GM12878 (cell line): ENCODE data around the gene EPHA10. TPM values are rescaled to one million over a fixed set of nuclear protein-coding genes. Genes with fewer than 3 reads are reported as not detected.
"Not testable (repeated sequence)": the region's sequence is repeated elsewhere in the genome, so short reads cannot be mapped to it uniquely, and the experiment has no call there.

Source experiments
- ATAC-seq: fragments of 200-7000 bp; cut with Tn5 transposase; 3 replicates; pipeline ENCODE4 v1.9.1; 2020; ENCODE audit warnings: mild to moderate bottlenecking, moderate library complexity
- BruUV-seq: library from RNA; stranded (reverse); fragments of 400-500 nt; replicated peaks from 2 replicates; lab custom pipeline; 2021; lab: Mats Ljungman, UMichigan
- CTCF ChIA-PET: fragments of 300-600 bp; sonication (Branson Sonifier 250); formaldehyde crosslinking; extraction: SDS; loops from one replicate; lab custom pipeline; 2021; ENCODE audit warnings: inconsistent platforms; lab: Yijun Ruan, JAX
- POLR2A ChIA-PET: fragments of 350-600 bp; formaldehyde crosslinking; extraction: SDS; loops from one replicate; lab custom pipeline; 2021; ENCODE audit warnings: inconsistent platforms; lab: Charles Lee
- RAD21 ChIA-PET: fragments of 300-600 bp; sonication (Branson Sonifier 250); formaldehyde crosslinking; loops from one replicate; lab custom pipeline; 2023; ENCODE audit warnings: antibody characterized with exemption; ENCODE audit not compliant: unreplicated experiment; lab: Charles Lee
- SMC1A ChIA-PET: fragments of 300-600 bp; sonication (Branson Sonifier 250); formaldehyde crosslinking; loops from one replicate; lab custom pipeline; 2023; ENCODE audit not compliant: unreplicated experiment, uncharacterized antibody; lab: Charles Lee
- DNase-seq: peaks from one replicate; pipeline ENCODE4 v3.0.0-alpha.2; 2011; ENCODE audit warnings: low read depth, low spot score
- FAIRE-seq: peaks from 3 replicates; lab custom pipeline; 2011; peaks lifted over from hg19 to GRCh38; lab: Jason Lieb, UNC
- H2AFZ ChIP-seq: 2 replicates; pipeline ENCODE4 v1.6.0; 2011; ENCODE audit warnings: low read depth, low read length, control low read depth; ENCODE audit not compliant: control insufficient read depth
- H3K27ac ChIP-seq: 2 replicates; pipeline ENCODE4 v1.5.1; 2011; ENCODE audit warnings: control low read depth; ENCODE audit not compliant: control insufficient read depth, insufficient read depth
- H3K27me3 ChIP-seq, 2 experiments: replicated peaks in 1 of 2; 2 replicates each; pipeline versions ENCODE4 v1.6.0 to v1.6.1; 2011; ENCODE audit warnings: low read length in 1 of 2; ENCODE audit not compliant: control insufficient read depth in 2 of 2, insufficient read depth in 2 of 2
- H3K36me3 ChIP-seq, 2 experiments: 2 replicates each; pipeline ENCODE4 v1.5.1; 2011; ENCODE audit warnings: low read length in 1 of 2; ENCODE audit not compliant: control insufficient read depth in 2 of 2, insufficient read depth in 2 of 2
- H3K4me1 ChIP-seq: 2 replicates; pipeline ENCODE4 v1.6.1; 2011; ENCODE audit warnings: mild to moderate bottlenecking, low read length, moderate library complexity, mixed read lengths; ENCODE audit not compliant: control insufficient read depth, insufficient read depth
- H3K4me2 ChIP-seq: 2 replicates; pipeline ENCODE4 v1.6.0; 2011; ENCODE audit warnings: control low read depth; ENCODE audit not compliant: control insufficient read depth, insufficient read depth
- H3K4me3 ChIP-seq: fragments of 200-600 bp; sonication (generic); 2 replicates; pipeline ENCODE4 v1.5.1; 2016
- H3K79me2 ChIP-seq: 2 replicates; pipeline ENCODE4 v1.6.0; 2011; ENCODE audit warnings: low read length; ENCODE audit not compliant: control insufficient read depth, insufficient read depth
- H3K9ac ChIP-seq: 2 replicates; pipeline ENCODE4 v1.8.0; 2011; ENCODE audit warnings: low read length, control low read depth, mixed read lengths; ENCODE audit not compliant: control insufficient read depth, insufficient read depth
- H3K9me3 ChIP-seq: replicated peaks from 3 replicates; pipeline ENCODE4 v1.5.1; 2011; ENCODE audit warnings: mild to moderate bottlenecking, low read length; ENCODE audit not compliant: control insufficient read depth, insufficient read depth
- H4K20me1 ChIP-seq: 2 replicates; pipeline ENCODE4 v1.6.0; 2011; ENCODE audit not compliant: control insufficient read depth, insufficient read depth
- CUX1 ChIP-seq: IDR thresholded peaks from 2 replicates; pipeline ENCODE4 v1.6.1; 2012; ENCODE audit warnings: improper control_type of control experiment, low read depth, low read length; ENCODE audit not compliant: insufficient replicate concordance
- GABPA ChIP-seq: IDR thresholded peaks from 2 replicates; pipeline ENCODE4 v1.6.1; 2014; ENCODE audit warnings: antibody characterized with exemption, low read depth, mild to moderate bottlenecking, inconsistent platforms
- POU2F2 ChIP-seq: IDR thresholded peaks from 3 replicates; pipeline ENCODE4 v1.6.1; 2011; ENCODE audit warnings: low read depth, mild to moderate bottlenecking, low read length, borderline replicate concordance
- SIX5 ChIP-seq: IDR thresholded peaks from 2 replicates; pipeline ENCODE4 v1.6.1; 2011; ENCODE audit warnings: mild to moderate bottlenecking, low read depth, low read length, moderate library complexity; ENCODE audit not compliant: severe bottlenecking
- ZNF384 ChIP-seq: IDR thresholded peaks from 2 replicates; pipeline ENCODE4 v1.6.1; 2012; ENCODE audit warnings: low read depth, mild to moderate bottlenecking, low read length, improper control_type of control experiment, borderline replicate concordance
- ZZZ3 ChIP-seq: IDR thresholded peaks from 2 replicates; pipeline ENCODE4 v1.6.1; 2011; ENCODE audit warnings: low read depth; ENCODE audit not compliant: control insufficient read depth, insufficient read length
- WGBS: methylation state at CpG from one replicate; pipeline ENCODE4 v1.1.6; 2016; ENCODE audit warnings: low lambda C conversion rate; ENCODE audit not compliant: insufficient replicate concordance, insufficient coverage; ENCODE audit errors: missing lambda C conversion rate; 5-methylcytosine and 5-hydroxymethylcytosine counted together
- in situ Hi-C: fragments of 300-500 bp; cut with MboI; formaldehyde crosslinking; loops from 9 replicates; pipeline ENCODE4 v1.14.3; 2018; ENCODE audit warnings: mixed read lengths
- intact Hi-C: fragments of 100-400 bp; cut with micrococcal nuclease; formaldehyde crosslinking; loops from one replicate; pipeline ENCODE4 v1.14.2; 2022; ENCODE audit not compliant: unreplicated experiment
- polyA plus RNA-seq, 11 experiments: library from polyadenylated mRNA; depleted of rRNA in 4 of 11; unstranded in 6 of 11; stranded (reverse) in 5 of 11; fragments of >200 nt; fragmentation: Nextera tagmentation in 4 of 11; fragmentation: Illumina TruSeq in 1 of 11; extraction: Ambion mirVana in 4 of 11; extraction: Trizol in 1 of 11; gene quantifications; 1 replicate in 1 of 11; 2 replicates in 10 of 11; pipeline versions ENCODE4 v1.2.1 to v1.2.3, GENCODE V29; 2011 to 2016; ENCODE audit warnings: inconsistent platforms in 2 of 11, missing spikeins in 2 of 11, low read depth in 1 of 11
- total RNA-seq, 4 experiments: library from RNA; depleted of rRNA in 3 of 4; stranded (reverse); fragments of >200 nt in 3 of 4; fragmentation: Illumina TruSeq in 1 of 4; extraction: Trizol in 1 of 4; gene quantifications; 2 replicates each; pipeline versions ENCODE4 v1.2.1 to v1.2.3, GENCODE V29; 2013 to 2021

EPHA10 gene
- total and polyA plus RNA-seq, 10 of the 15 experiments (the other 5 are each of a cell fraction or from before 2014, with no cell fraction given) = 0.05 to 0.06 TPM; not detected in 8

GRCh38 chr1:37688926-37689325, 76.0 kb downstream of the EPHA10 start (continued):
- no peak for TF ChIP-seq CUX1
- no peak for TF ChIP-seq GABPA
- TF ChIP-seq ZNF384 = no peak
- no peak for TF ChIP-seq POU2F2
- no peak for TF ChIP-seq ZZZ3
- TF ChIP-seq SIX5 = no peak

DNA sequence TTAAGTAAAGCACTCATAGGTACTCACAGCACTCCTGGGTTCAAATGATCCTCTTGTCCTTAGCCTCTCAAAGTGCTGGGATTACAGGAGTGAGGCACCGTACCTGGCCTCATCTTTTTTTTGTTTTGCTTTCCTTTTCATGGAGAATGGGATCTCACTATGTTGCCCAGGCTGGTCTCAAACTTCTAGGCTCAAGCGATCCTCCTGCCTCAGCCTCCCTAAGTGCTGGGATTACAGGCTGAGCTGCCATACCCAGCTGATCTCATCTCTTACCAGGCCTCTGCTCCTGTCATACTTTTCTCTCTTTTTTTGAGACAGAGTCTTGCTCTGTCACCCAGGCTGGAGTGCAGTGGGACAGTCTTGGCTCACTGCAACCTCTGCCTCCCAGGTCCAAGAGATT, 77.2 kb downstream of the EPHA10 start:
- BruUV-seq, H3K4me2 ChIP-seq, H3K27ac ChIP-seq, H3K9me3 ChIP-seq, H3K27me3 ChIP-seq, RAD21 ChIA-PET, ATAC-seq, in situ Hi-C loops, POLR2A ChIA-PET, intact Hi-C loops, H3K4me1 ChIP-seq, H3K4me3 ChIP-seq, H3K9ac ChIP-seq, H4K20me1 ChIP-seq, H2AFZ ChIP-seq, DNase-seq, FAIRE-seq: not testable (repeated sequence)
- CTCF ChIA-PET = interaction anchor here (21.1 kb wide), 1 partner anchor 86 kb away, joined by 521 read pairs; the partner anchor contains the start of gene GNL2
- SMC1A ChIA-PET = interaction anchor here (1.3 kb wide), 1 partner anchor 85 kb away, joined by 3 read pairs; no protein-coding TSS in a partner anchor
- Histone ChIP-seq H3K36me3 (peaks cover 1 to 19% of the 10 kb centered on the region in 2 experiments), H3K79me2 (peaks cover 29% of the 10 kb centered on the region)
- 97% methylated on average over 2 of the region's 2 CpGs for WGBS
